ENCODE data around the gene B4GALT3. TPM values are rescaled to one million over a fixed set of nuclear protein-coding genes. Genes with fewer than 3 reads are reported as not detected.

The B4GALT3 gene
- total and polyA plus RNA-seq, 3 donors from 2014 or later = 46.3 to 62.2 (median 56.2) TPM

- H3K9me3 ChIP-seq = no peaks in the 10 kb centered on the region
- 91 to 94% methylated on average over 3 of the region's 3 CpGs for WGBS, 2 donors
- DNase-seq = no peak
- intact Hi-C loops (cut with DNase I; ENCODE audit: low total_unique reads) = no loop called here
- no peak overlapping the region for H3K27ac ChIP-seq
- H3K36me3 ChIP-seq (ENCODE audit: low read depth, missing control alignments) = no peaks in the 10 kb centered on the region
- H3K4me3 ChIP-seq = no peak overlapping the region
- H3K27me3 ChIP-seq = no peaks in the 10 kb centered on the region
- peaks cover 10% of the 10 kb centered on the region for H3K4me1 ChIP-seq
- TF ChIP-seq POLR2A (IDR thresholded peaks at IDR 0.05) (no peak), CTCF (IDR thresholded peaks at IDR 0.05) (no peak)
Measured at GRCh38 chr1:161179698-161180097, 2.4 kb upstream of the B4GALT3 start.

GRCh38 chr1:161177936-161178244 lies 583 bp upstream of the B4GALT3 start:
- 25 to 35% methylated on average over 9 of the region's 9 CpGs for WGBS, 2 donors
- Histone ChIP-seq H3K4me1 (peaks cover 15% of the 10 kb centered on the region), H3K36me3 (ENCODE audit: low read depth, missing control alignments) (no peaks in the 10 kb centered on the region), H3K27me3 (no peaks in the 10 kb centered on the region), H3K27ac (peak overlapping the region; percentile 91 to 95), H3K9me3 (no peaks in the 10 kb centered on the region), H3K4me3 (peak overlapping the region; percentile 80 to 86)
- intact Hi-C loops (cut with DNase I; ENCODE audit: low total_unique reads) = no loop called here
- TF ChIP-seq CTCF (IDR thresholded peaks at IDR 0.05) (no peak), POLR2A (IDR thresholded peaks at IDR 0.05) (no peak)
- DNase-seq = no peak

- H3K27me3 ChIP-seq = no peaks in the 10 kb centered on the region
- intact Hi-C loops (cut with DNase I; ENCODE audit: low total_unique reads) = no loop called here
- H3K9me3 ChIP-seq = no peaks in the 10 kb centered on the region
- peak overlapping the region; percentile 91 to 95 for H3K27ac ChIP-seq
- WGBS, 2 donors = 10 to 11% methylated on average over 17 of the region's 17 CpGs
- no peak for DNase-seq
- H3K4me3 ChIP-seq = peak overlapping the region; percentile 80 to 86
- H3K36me3 ChIP-seq (ENCODE audit: low read depth, missing control alignments) = no peaks in the 10 kb centered on the region
- TF ChIP-seq CTCF (IDR thresholded peaks at IDR 0.05) = no peak
- TF ChIP-seq POLR2A (IDR thresholded peaks at IDR 0.05) = no peak
- peaks cover 19% of the 10 kb centered on the region for H3K4me1 ChIP-seq
Measured at GRCh38 chr1:161176468-161177111, 717 bp downstream of the B4GALT3 start.

GRCh38 chr1:161175771-161176453 lies 1.4 kb downstream of the B4GALT3 start:
- no peaks in the 10 kb centered on the region for H3K36me3 ChIP-seq (ENCODE audit: low read depth, missing control alignments)
- no peak for DNase-seq
- no peak overlapping the region for H3K4me3 ChIP-seq
- TF ChIP-seq POLR2A (IDR thresholded peaks at IDR 0.05) = no peak
- TF ChIP-seq CTCF (IDR thresholded peaks at IDR 0.05) = no peak
- H3K4me1 ChIP-seq = peaks cover 19% of the 10 kb centered on the region
- peak overlapping the region in 1 of 2 donors; percentile 24 for H3K27ac ChIP-seq
- intact Hi-C loops (cut with DNase I; ENCODE audit: low total_unique reads) = no loop called here
- no peaks in the 10 kb centered on the region for H3K27me3 ChIP-seq
- 81 to 86% methylated on average over 9 to 10 of the region's 10 CpGs for WGBS, 2 donors
- H3K9me3 ChIP-seq = no peaks in the 10 kb centered on the region

GRCh38 chr1:161174911-161175310 lies 2.4 kb downstream of the B4GALT3 start:
- WGBS, 2 donors = 92 to 95% methylated on average over 11 of the region's 11 CpGs
- peaks cover 19% of the 10 kb centered on the region for H3K4me1 ChIP-seq
- TF ChIP-seq POLR2A (IDR thresholded peaks at IDR 0.05) (no peak), CTCF (IDR thresholded peaks at IDR 0.05) (no peak)
- intact Hi-C loops (cut with DNase I; ENCODE audit: low total_unique reads) = no loop called here
- no peak for DNase-seq
- no peaks in the 10 kb centered on the region for H3K27me3 ChIP-seq
- no peak overlapping the region for H3K4me3 ChIP-seq
- no peaks in the 10 kb centered on the region for H3K36me3 ChIP-seq (ENCODE audit: low read depth, missing control alignments)
- H3K27ac ChIP-seq = no peak overlapping the region
- H3K9me3 ChIP-seq = no peaks in the 10 kb centered on the region
